Astrocyte (in vitro differentiated cells and primary cell): ENCODE results near the gene KCNQ1OT1. TPM values are rescaled to one million over a fixed set of nuclear protein-coding genes. Genes with fewer than 3 reads are reported as not detected.

Experiments
- DNase-seq: peaks from one replicate; pipeline ENCODE4 v3.0.0-alpha.2; 2010; ENCODE audit warnings: low read depth
- FAIRE-seq: peaks from 2 replicates; lab custom pipeline; 2011; peaks lifted over from hg19 to GRCh38; lab: Jason Lieb, UNC
- H2AFZ ChIP-seq: 2 replicates; pipeline ENCODE4 v1.6.0; 2012; ENCODE audit warnings: low read depth, low read length, inconsistent platforms
- H3K27ac ChIP-seq: 2 replicates; pipeline ENCODE4 v1.5.1; 2011; ENCODE audit warnings: low read depth, low read length, inconsistent platforms
- H3K27me3 ChIP-seq: 2 replicates; pipeline ENCODE4 v1.6.0; 2011; ENCODE audit warnings: low read length, inconsistent platforms; ENCODE audit not compliant: insufficient read depth
- H3K36me3 ChIP-seq: 2 replicates; pipeline ENCODE4 v1.5.1; 2011; ENCODE audit warnings: low read length, inconsistent platforms; ENCODE audit not compliant: insufficient read depth
- H3K4me1 ChIP-seq: 2 replicates; pipeline ENCODE4 v1.5.1; 2011; ENCODE audit warnings: low read length, inconsistent platforms; ENCODE audit not compliant: insufficient read depth
- H3K4me2 ChIP-seq: 2 replicates; pipeline ENCODE4 v1.6.0; 2012; ENCODE audit warnings: low read length, inconsistent platforms
- H3K4me3 ChIP-seq: 2 replicates; pipeline ENCODE4 v1.5.1; 2011; ENCODE audit warnings: low read depth, mild to moderate bottlenecking, low read length, inconsistent platforms; ENCODE audit not compliant: insufficient read depth
- H3K79me2 ChIP-seq: 2 replicates; pipeline ENCODE4 v1.6.0; 2012; ENCODE audit warnings: mild to moderate bottlenecking, low read length, inconsistent platforms; ENCODE audit not compliant: insufficient read depth
- H3K9ac ChIP-seq: 2 replicates; pipeline ENCODE4 v1.6.0; 2012; ENCODE audit warnings: mild to moderate bottlenecking, low read length, inconsistent platforms
- H3K9me3 ChIP-seq: 2 replicates; pipeline ENCODE4 v1.5.1; 2012; ENCODE audit warnings: low read depth, mild to moderate bottlenecking, low read length, inconsistent platforms; ENCODE audit not compliant: insufficient read depth
- H4K20me1 ChIP-seq: 2 replicates; pipeline ENCODE4 v1.6.0; 2012; ENCODE audit warnings: low read length, inconsistent platforms; ENCODE audit not compliant: insufficient read depth
- H3K27ac Mint-ChIP-seq: one replicate; pipeline ENCODE4 v1.8.0; 2021; ENCODE audit warnings: mild to moderate bottlenecking, mixed read lengths; ENCODE audit not compliant: unreplicated experiment
- H3K27me3 Mint-ChIP-seq: one replicate; pipeline ENCODE4 v1.8.0; 2021; ENCODE audit warnings: low read depth, mixed read lengths; ENCODE audit not compliant: unreplicated experiment
- H3K36me3 Mint-ChIP-seq: one replicate; pipeline ENCODE4 v1.8.0; 2021; ENCODE audit warnings: low read depth, mixed read lengths; ENCODE audit not compliant: unreplicated experiment
- H3K4me1 Mint-ChIP-seq: one replicate; pipeline ENCODE4 v1.8.0; 2021; ENCODE audit warnings: low read depth, mixed read lengths; ENCODE audit not compliant: unreplicated experiment
- H3K4me3 Mint-ChIP-seq: one replicate; pipeline ENCODE4 v1.8.0; 2021; ENCODE audit warnings: mild to moderate bottlenecking, moderate library complexity, mixed read lengths; ENCODE audit not compliant: unreplicated experiment
- H3K9me3 Mint-ChIP-seq: one replicate; pipeline ENCODE4 v1.8.0; 2021; ENCODE audit warnings: mild to moderate bottlenecking, mixed read lengths; ENCODE audit not compliant: unreplicated experiment
- CTCF ChIP-seq: IDR thresholded peaks from 2 replicates; pipeline ENCODE4 v1.5.1; 2011; ENCODE audit warnings: low read depth, mild to moderate bottlenecking, inconsistent platforms, low read length, moderate library complexity; ENCODE audit not compliant: insufficient read depth
- EZH2 ChIP-seq: IDR thresholded peaks from 2 replicates; pipeline ENCODE4 v1.6.1; 2012; ENCODE audit warnings: mild to moderate bottlenecking, low read length, inconsistent platforms; ENCODE audit not compliant: insufficient read depth
- total RNA-seq: library from RNA; stranded (reverse); gene quantifications from 2 replicates; pipeline ENCODE4 v1.2.1, GENCODE V29; 2021

The KCNQ1OT1 gene
- total RNA-seq, 1 donor from 2014 or later = 2.5 TPM

GRCh38 chr11:2573240-2574042 is 126.4 kb downstream of the KCNQ1OT1 start:
- H3K27ac Mint-ChIP-seq = no peak overlapping the region
- Histone ChIP-seq H3K9me3 (no peaks in the 10 kb centered on the region), H3K79me2 (no peaks in the 10 kb centered on the region), H3K27ac (no peak overlapping the region), H4K20me1 (no peaks in the 10 kb centered on the region), H3K4me3 (no peak overlapping the region), H3K27me3 (no peaks in the 10 kb centered on the region), H2AFZ (no peak overlapping the region), H3K4me2 (no peak overlapping the region), H3K9ac (no peak overlapping the region), H3K36me3 (no peaks in the 10 kb centered on the region), H3K4me1 (no peaks in the 10 kb centered on the region)
- H3K9me3 Mint-ChIP-seq = no peaks in the 10 kb centered on the region
- H3K4me1 Mint-ChIP-seq = no peaks in the 10 kb centered on the region
- TF ChIP-seq EZH2 = no peak
- no peaks in the 10 kb centered on the region for H3K36me3 Mint-ChIP-seq
- peaks cover 28% of the 10 kb centered on the region for H3K27me3 Mint-ChIP-seq
- no peak overlapping the region for H3K4me3 Mint-ChIP-seq
- no peak for DNase-seq
- FAIRE-seq = no peak

- Mint-ChIP-seq H3K27ac (no peak overlapping the region), H3K27me3 (peaks cover 27% of the 10 kb centered on the region), H3K36me3 (no peaks in the 10 kb centered on the region), H3K4me3 (no peak overlapping the region), H3K4me1 (no peaks in the 10 kb centered on the region), H3K9me3 (no peaks in the 10 kb centered on the region)
- H4K20me1 ChIP-seq = no peaks in the 10 kb centered on the region
- H3K4me3 ChIP-seq = no peak overlapping the region
- H2AFZ ChIP-seq = no peak overlapping the region
- H3K27ac ChIP-seq = no peak overlapping the region
- no peak overlapping the region for H3K9ac ChIP-seq
- no peaks in the 10 kb centered on the region for H3K79me2 ChIP-seq
- no peaks in the 10 kb centered on the region for H3K9me3 ChIP-seq
- no peak overlapping the region for H3K4me2 ChIP-seq
- no peaks in the 10 kb centered on the region for H3K36me3 ChIP-seq
- no peaks in the 10 kb centered on the region for H3K27me3 ChIP-seq
- DNase-seq = no peak
- no peak for FAIRE-seq
- H3K4me1 ChIP-seq = no peaks in the 10 kb centered on the region
- no peak for TF ChIP-seq EZH2
- TF ChIP-seq CTCF = no peak
Observed at GRCh38 chr11:2572491-2573239, 127.1 kb downstream of the KCNQ1OT1 start.

- H3K9ac ChIP-seq = no peak overlapping the region
- H3K36me3 ChIP-seq = no peaks in the 10 kb centered on the region
- no peaks in the 10 kb centered on the region for H3K79me2 ChIP-seq
- FAIRE-seq = no peak
- Mint-ChIP-seq H3K27ac (no peak overlapping the region), H3K9me3 (no peaks in the 10 kb centered on the region), H3K27me3 (peaks cover 24% of the 10 kb centered on the region), H3K36me3 (no peaks in the 10 kb centered on the region), H3K4me1 (no peaks in the 10 kb centered on the region), H3K4me3 (no peak overlapping the region)
- H3K4me3 ChIP-seq = no peak overlapping the region
- H3K27ac ChIP-seq = no peak overlapping the region
- no peak overlapping the region for H3K4me2 ChIP-seq
- no peak for DNase-seq
- no peaks in the 10 kb centered on the region for H3K27me3 ChIP-seq
- no peak overlapping the region for H2AFZ ChIP-seq
- no peaks in the 10 kb centered on the region for H3K9me3 ChIP-seq
- no peaks in the 10 kb centered on the region for H4K20me1 ChIP-seq
- no peak for TF ChIP-seq CTCF
- TF ChIP-seq EZH2 = no peak
- H3K4me1 ChIP-seq = no peaks in the 10 kb centered on the region
Observed at GRCh38 chr11:2571598-2572281, 128.1 kb downstream of the KCNQ1OT1 start.
